GM21447 (cell line): ENCODE data around the gene INTS4.
"Not testable (repeated sequence)": the region's sequence is repeated elsewhere in the genome, so short reads cannot be mapped to it uniquely, and the experiment has no call there.

ENCODE experiments used
- ATAC-seq: cut with Tn5 transposase; IDR thresholded peaks from one replicate; pipeline ENCODE4 v1.9.1; 2021; ENCODE audit not compliant: unreplicated experiment

The INTS4 gene

GRCh38 chr11:77882396-77882795, 112.1 kb downstream of the INTS4 start:
- no peak for ATAC-seq

GRCh38 chr11:77879218-77879617, 115.2 kb downstream of the INTS4 start:
- peak; percentile 86 for ATAC-seq

GRCh38 chr11:77878247-77878646, 116.2 kb downstream of the INTS4 start:
- not testable (repeated sequence) for ATAC-seq

GRCh38 chr11:77876045-77876444, 118.4 kb downstream of the INTS4 start:
- no peak for ATAC-seq

- no peak for ATAC-seq
These were observed 120.3 kb downstream of the INTS4 start for GRCh38 chr11:77874206-77874605.

- ATAC-seq = no peak
These were observed 121.1 kb downstream of the INTS4 start for GRCh38 chr11:77873345-77873744.

GRCh38 chr11:77871855-77872254, 122.6 kb downstream of the INTS4 start:
- no peak for ATAC-seq

GRCh38 chr11:77868744-77869143, 125.7 kb downstream of the INTS4 start:
- ATAC-seq = no peak

- no peak for ATAC-seq
These were observed 128.1 kb downstream of the INTS4 start for GRCh38 chr11:77866336-77866735.

- ATAC-seq = no peak
These were observed 128.7 kb downstream of the INTS4 start for GRCh38 chr11:77865805-77866204.

GRCh38 chr11:77861444-77861843, 133.0 kb downstream of the INTS4 start:
- not testable (repeated sequence) for ATAC-seq

- ATAC-seq = not testable (repeated sequence)
These were observed 136.5 kb downstream of the INTS4 start for GRCh38 chr11:77857906-77858457.

- ATAC-seq = no peak
These were observed 139.6 kb downstream of the INTS4 start for GRCh38 chr11:77854838-77855237.

- ATAC-seq = no peak
These were observed 143.0 kb downstream of the INTS4 start for GRCh38 chr11:77851503-77851902.

GRCh38 chr11:77843700-77844099, 150.8 kb downstream of the INTS4 start:
- ATAC-seq = not testable (repeated sequence)

GRCh38 chr11:77842441-77843121, 151.9 kb downstream of the INTS4 start:
- no peak for ATAC-seq

GRCh38 chr11:77833302-77833701, 161.2 kb downstream of the INTS4 start:
- no peak for ATAC-seq

GRCh38 chr11:77828926-77829325, 165.5 kb downstream of the INTS4 start:
- ATAC-seq = no peak
